Fibroblast of skin of left quadriceps (primary cell): ENCODE measurements around the gene ZBTB46.

Source experiments
- DNase-seq, 2 experiments: peaks; one replicate each; pipeline ENCODE4 v3.0.0-alpha.2; 2013; ENCODE audit warnings: low read depth in 2 of 2

Gene ZBTB46

GRCh38 chr20:63746751-63747315 lies 84.2 kb downstream of the ZBTB46 start:
- DNase-seq, result no peak

DNA sequence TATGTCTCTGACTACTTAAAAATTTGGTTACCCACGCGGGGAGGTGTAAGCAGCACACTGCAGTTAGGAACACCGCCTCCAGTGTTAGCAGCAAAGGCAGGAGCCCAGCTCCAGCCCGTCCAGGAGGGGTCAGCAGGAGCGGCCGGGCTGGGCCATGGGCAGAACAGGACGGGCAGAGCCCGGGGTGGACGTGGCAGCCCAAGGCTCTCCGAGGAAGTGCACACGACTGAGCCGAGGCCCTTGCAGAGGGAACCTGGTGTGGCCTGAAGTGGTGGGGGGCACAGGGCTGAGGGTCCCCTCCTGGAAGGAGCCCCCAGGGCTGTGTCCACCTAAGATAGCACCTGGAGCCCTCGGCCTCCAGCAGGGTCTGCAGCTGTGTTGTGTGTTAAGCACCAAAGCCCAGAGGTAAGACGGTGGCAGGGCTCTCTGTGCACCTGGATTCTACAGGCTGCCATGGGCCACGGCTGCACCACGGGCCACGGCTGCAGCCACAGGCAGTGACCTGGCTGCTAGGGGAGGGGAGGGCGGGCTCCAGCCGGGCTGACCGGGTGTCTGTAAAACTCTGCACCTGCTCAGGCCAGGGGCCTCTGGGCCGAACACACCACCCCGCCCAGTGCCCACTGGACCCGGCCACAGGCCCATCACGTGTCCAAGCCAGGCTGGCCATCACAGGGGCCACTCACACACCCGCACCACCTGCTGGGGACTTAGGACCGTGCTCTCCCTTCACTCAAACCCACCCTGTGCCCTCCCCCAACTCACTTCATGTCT lies 84.9 kb downstream of the ZBTB46 start:
- no peak for DNase-seq

DNA sequence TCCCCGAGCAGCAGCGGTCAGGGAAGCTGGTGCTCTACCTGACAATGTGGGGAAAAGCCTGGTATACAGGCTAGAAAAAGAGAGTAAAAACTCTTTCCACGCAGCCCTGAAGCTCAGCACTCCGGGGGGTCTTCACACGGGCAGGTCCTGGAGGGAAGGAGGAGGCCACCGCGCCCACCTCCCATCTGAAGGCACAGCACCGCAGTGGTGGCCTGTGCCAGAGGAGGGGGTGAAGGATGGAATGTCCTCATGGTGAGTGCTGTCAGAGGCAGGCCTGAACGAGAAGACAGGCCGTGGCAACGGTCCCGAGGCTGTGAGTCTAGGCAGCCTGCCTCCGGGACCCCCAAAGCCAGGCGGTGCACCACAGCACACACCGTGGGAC lies 85.6 kb downstream of the ZBTB46 start:
- DNase-seq, result no peak

DNA sequence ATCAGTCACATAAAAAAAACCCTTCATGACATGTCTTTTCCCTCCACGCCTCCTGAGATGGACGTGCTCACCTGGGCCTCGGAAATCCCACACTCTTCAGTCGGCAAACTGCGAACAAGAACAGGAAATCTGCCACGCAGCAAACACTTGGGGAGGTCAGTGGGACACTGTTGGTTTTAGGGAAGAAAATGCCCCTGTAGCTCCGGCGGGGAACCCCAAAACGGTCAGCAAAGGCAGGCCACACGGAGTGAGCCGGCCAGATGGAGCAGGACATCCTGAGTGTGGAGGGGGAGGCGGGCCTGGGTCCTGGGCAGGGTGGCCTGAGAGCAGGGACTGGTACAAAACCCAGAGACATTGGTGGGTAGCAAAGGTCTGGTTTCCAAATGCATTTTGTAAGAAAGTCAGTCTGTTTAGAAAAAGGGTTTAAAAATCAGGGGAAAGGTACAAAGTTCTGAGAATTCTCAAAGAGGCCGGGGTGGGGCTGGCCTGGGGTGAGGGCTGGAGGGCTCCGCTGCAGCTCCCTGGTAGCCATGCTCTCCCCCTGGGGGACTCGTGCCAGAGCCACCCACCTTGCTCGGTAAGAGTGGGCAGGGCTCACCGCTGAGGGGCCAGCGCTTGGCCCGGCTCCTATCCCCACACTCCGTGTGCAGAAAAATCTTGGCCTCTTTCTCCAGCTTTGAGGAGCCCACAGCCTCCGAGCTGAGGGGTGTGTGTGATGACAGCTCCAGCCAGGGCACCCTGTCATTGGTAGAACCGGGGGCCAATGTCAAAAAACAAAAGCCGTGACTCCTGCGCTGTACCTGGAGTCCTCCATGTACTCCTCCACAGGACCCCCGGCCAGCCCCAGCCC lies 86.3 kb downstream of the ZBTB46 start:
- no peak for DNase-seq

- DNase-seq, result no peak
These were observed 86.9 kb downstream of the ZBTB46 start for GRCh38 chr20:63744158-63744557.

DNA sequence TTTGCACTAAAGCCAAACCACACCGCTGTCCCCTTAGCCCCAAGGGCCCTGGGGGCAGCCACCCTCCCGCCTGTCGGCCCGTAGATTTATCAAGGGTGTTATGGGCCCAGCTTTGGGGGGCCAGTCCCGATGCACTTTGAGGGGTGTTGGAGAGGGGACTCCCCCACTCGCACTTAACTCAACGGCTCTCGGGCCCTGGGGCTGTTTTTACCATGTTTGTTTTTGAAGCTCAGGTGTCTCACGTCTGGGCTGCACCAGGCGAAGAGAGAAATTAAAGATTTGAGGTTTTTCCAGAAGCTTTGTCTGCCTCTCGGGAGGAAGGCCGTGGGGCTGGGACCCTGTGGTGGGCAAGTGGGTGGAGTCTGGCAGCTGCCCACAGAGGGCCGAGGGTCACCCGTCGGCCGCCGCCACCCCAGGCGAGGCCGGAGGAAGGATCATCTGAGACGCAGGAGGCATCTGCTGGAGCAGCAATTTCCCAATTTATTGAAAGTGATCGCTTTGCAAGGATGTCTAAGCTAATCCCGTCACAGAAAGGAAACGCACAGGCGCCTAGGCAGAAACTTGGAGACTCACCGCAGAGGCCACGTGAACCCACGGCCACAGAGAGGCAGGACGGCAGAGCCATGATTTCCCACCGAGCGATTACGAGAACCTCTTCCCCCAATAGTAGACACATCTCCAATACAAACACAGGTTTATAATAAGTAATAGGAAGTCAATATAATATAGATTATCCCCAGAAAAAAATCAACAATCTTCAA lies 87.7 kb downstream of the ZBTB46 start:
- DNase-seq, result no peak

- no peak for DNase-seq
These were observed 88.6 kb downstream of the ZBTB46 start for GRCh38 chr20:63742381-63743024.

- no peak for DNase-seq
These were observed 89.2 kb downstream of the ZBTB46 start for GRCh38 chr20:63741676-63742380.

- no peak for DNase-seq
These were observed 89.7 kb downstream of the ZBTB46 start for GRCh38 chr20:63741354-63741675.

DNA sequence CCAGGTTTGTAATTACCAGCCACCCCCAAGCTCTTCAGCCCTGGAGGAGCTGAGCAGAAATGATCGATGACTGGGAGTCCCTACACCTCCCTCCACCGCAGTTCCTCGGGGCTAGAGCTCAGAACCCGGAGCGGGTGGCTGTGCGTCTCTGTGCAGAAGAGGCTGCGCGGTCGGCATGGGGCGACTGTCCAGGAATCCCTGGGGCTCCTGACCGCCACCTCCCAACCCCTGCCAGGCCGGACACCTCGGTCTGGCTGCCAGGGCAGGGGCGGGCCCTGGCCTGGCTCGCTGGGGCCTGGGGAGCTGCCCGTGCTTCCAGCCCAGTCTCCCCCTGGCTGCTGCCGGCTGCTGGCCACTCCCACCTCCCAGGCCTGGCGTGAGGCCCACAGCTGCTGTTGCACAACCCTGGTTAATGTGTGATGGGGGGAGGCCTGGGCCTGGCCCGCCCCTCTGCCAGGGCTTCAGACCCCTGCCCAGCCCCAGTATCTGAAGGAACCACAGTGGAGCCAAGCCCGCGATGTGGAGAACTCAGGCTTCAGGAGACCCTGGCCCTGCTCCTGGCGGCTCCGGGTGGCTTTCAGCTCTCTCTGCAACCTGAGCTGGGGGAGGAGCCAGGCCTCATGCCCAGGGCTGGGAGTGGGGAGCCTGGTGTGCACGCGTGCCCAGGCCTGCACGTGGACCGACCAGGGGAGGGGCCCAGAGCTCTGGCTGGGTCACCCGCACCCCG lies 90.3 kb downstream of the ZBTB46 start:
- peak; percentile 67 to 74 for DNase-seq

DNA sequence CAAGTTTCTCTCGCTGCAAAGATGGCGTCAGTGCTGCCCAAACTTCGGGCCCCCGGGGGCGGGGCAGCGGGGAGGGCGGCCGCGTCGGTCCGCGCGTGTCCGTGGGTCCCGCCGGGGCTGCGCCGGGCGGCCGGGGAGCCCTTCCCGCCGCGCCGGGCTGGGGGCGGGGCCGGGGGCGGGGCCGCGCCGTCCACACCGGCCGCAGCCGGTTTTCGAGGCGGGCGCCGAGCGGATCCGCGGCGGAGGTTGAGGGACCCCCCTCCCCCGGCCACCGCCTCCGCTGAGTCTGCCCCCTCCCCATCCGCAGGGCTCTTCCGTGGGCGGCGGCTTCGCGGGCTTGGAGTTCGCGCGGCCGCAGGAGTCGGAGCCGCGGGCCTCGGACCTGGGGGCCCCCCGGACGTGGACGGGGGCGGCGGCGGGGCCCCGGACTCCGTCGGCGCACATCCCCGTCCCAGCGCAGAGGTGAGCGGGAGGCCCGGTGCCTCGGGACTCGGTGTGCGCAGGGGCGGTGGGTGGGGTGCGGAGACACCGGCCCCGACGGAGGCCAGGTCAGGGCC lies 90.9 kb downstream of the ZBTB46 start:
- DNase-seq, result peak in 1 of 2 experiments; percentile 5

- peak; percentile 32 to 47 for DNase-seq
These were observed 91.7 kb downstream of the ZBTB46 start, which contains the start of gene SLC2A4RG for GRCh38 chr20:63739130-63740069. Gene SLC2A4RG (plus strand): TSS chr20:63739776. CDS start chr20:63739913, 137 bp downstream.

DNA sequence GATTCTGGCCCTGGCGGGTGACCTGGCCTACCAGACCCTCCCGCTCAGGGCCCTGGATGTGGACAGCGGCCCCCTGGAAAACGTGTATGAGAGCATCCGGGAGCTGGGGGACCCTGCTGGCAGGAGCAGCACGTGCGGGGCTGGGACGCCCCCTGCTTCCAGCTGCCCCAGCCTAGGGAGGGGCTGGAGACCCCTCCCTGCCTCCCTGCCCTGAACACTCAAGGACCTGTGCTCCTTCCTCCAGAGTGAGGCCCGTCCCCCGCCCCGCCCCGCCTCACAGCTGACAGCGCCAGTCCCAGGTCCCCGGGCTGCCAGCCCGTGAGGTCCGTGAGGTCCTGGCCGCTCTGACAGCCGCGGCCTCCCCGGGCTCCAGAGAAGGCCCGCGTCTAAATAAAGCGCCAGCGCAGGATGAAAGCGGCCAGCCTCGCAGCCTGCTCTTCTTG lies 92.4 kb downstream of the ZBTB46 start:
- DNase-seq, result no peak

GRCh38 chr20:63737945-63738686 lies 92.9 kb downstream of the ZBTB46 start:
- DNase-seq, result no peak

DNA sequence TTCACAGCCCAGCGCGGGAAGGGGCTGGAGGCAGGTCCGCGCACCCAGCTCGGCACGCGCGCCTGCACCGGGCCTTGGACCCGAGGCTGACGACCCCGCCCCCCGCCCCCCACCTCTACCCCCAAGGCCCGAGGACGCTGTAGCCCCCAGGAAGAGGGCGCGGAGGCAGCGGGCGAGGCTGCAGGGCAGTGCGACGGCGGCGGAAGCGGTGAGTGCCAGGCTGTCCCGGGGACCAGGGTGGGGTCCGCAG lies 93.4 kb downstream of the ZBTB46 start:
- no peak for DNase-seq

DNA sequence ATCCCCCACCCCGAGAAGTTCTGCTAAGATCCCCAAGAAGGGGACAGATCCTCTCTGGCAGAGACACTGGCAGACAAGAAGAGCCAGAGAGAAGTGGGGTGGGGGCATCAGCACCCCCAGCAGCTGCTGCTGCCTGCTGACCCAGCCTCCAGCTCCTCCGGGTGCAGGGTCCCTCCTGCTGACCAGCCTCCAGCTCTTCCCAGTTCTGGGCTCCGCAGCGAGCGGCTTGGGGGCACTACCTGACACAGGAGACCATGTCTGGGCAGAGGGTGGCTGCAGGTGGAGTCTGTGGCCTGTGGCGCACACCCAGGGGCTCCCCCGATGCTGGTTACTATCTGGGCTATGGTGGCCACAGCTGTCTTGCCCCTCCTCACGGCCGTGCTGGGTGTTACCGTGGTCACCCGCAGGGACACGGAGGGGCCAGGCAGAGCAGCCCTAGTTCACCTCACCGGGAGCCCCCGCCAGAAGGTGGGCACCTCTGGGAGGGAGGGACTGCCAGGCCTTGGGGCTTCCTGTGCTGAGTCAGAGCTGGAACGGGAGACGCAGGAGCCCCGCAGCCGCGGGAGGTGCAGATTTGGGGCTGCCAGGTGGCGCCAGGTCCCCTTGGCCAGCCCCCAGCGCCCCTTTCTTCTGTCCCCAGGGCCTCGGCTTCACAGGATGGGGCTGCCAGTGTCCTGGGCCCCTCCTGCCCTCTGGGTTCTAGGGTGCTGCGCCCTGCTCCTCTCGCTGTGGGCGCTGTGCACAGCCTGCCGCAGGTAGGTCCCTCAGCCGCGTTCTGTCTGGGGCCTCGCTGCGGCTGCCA lies 94.0 kb downstream of the ZBTB46 start:
- no peak for DNase-seq
